HG02763 (cell line): Measurements from ENCODE around the gene ARHGAP45.

ENCODE experiments used
- ATAC-seq: cut with Tn5 transposase; IDR thresholded peaks from one replicate; pipeline ENCODE4 v1.9.1; 2021; ENCODE audit warnings: mild to moderate bottlenecking, moderate library complexity; ENCODE audit not compliant: unreplicated experiment

The ARHGAP45 gene

DNA sequence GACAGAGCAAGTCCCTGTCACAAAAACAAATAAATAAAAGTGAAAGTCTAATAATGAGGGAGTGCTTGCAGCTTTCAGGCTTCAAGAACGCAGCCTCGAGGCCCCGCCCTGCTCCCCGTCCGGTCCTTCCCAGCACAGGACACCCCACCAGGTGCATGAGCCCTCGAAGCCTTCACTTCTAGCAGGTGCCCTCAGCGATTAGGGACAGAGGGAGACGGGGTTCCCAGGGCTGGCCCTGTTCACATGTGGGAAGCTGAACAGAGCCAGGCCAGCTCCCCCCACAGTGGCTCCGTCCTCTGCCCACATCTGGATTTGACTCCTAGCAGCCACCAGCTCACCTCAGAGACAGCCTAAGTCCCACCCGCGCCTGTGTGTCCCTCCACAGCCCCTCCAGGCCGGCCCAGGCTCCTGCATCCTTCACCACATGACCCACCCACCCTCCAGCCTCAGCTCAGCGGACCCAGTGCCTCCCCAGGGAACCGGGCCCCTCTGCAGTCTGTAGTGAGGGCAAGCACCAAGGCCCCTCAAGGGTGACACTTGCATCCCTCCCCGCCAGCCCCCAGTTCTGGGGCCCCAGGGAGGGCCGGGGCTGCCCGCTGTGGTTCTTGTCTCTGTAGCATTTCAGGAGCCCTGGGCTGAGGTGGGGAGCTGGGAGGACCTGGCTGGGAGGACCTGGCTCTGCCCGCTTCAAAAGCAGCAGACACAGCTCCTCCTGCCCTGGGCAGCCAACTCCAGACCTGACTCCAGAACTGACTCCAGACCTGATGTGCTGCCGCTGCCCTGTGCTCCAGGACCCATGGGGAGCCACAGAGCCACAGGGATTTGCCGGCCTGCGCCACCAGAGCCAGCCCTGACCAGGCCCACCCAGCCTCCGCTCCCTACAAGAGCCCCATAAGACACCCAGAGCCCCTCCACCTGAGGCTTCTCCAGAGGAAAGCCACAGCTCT lies 64.1 kb downstream of the ARHGAP45 start:
- no peak for ATAC-seq

DNA sequence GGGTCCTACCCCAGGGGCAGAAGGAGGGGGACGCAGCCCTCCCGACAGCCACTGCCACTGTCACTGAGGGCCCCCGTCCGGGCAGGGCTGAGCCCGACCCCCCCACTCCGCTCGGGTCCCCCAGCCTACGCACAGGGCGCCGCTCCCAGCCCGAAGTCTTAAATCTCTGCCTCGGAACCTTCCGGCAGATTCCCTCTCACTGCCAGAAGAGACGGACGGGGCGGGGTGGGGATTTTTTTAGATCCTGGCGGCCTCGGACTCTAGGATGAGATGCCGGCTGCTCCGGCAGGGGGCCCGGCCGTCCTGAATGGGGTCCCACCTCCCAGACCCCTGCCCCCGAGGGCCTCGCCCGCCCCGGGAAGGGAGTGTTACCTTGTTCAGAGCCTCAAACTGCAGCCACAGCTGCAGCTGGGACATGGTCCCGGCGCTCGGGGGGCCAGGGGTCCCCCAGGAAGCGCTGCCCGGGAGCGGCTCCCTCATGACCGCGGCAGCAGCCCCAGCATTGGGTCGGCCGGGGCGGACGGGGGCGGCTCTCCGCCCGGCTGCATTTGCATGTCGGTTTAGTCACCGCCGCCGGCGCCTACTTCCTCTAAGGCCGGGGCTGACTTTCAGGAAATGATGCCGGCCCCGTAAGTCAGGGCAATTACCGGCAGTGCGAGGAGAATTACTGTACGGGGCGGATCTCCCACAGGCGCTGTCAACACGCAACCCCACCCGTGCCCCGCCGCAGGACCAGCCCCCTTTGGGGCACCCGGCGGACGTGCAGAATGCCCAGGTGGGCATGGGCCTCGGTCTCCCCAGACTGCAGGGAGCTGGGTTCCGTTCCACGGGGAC lies 65.0 kb downstream of the ARHGAP45 start:
- peak; percentile 39 for ATAC-seq

DNA sequence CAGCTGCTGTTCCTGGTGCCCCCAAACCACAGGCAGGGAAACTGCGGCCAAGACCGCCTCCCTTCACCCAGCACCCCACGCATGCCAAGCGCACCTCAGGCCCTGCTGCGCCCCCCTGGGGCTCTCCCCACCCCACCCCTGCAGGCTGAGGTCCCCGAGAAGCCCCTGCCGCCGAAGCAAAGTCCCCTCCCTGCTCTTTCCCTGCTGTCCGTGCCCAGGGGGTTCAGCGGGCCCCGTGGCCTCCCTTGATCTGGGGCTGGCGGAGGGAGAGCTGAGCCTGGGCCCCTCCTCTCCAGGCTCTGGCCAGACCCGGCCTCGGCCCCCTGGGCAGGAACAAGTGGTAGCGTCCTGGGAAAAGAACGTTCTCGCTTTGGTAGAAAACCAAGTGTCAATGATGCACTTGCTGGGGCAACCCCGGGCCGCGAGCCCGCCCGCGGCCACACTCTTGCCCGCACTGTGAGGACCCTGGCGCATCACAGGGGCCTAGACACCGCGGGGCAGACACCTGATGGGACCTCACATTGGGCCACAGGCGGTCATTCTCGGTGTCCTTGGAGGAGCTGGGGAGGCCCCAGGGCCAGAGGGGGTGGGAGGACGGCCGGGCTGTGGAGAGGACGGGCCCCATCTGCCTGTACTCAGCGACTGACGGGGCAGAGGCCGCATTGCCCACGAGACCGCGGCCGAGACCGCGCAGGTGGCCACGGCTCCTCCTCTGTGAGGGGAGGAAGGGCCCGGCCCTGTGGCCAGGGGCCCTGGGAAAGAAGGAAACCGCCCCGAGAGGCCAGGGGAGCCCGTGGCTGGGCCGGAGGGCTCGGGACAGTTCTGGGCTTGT lies 65.8 kb downstream of the ARHGAP45 start:
- peak; percentile 6 for ATAC-seq

DNA sequence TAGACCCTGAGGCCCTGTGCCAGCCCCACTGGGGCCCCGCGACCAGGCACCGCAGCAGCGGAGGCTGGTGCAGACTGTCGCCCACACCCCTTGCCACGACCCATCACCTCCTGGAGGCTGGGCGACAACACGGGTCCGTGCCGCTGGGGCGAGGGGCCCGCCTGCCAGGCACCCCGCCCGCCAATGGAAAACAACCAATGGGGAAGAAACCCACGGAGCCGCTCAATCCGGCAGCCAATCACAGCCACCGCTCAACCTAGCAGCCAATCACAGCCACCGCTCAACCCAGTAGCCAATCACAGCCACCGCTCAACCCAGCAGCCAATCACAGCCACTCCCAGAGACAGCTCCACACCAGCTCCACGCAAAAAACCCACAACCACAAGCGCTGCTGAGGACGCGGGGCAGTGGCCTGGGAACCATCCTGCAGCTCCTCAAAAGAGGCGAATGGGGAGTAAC lies 66.5 kb downstream of the ARHGAP45 start:
- ATAC-seq, result peak; percentile 51

DNA sequence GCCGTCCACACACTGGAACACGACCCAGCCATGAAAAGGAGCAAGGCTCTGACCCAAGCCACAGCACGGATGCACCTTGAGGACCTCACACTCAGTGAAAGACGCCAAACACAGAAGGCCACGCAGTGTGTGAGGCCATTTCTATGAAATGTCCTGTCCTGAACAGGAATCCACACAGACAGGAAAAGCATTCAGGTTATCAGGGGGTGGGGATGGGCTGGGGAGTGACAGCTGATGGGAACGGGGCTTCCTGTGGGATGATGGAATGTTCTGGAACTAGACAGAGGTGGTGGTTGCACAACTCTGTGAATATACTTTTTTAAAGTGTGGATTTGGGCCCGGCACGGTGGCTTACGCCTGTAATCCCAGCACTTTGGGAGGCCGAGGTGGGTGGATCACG lies 67.5 kb downstream of the ARHGAP45 start:
- no peak for ATAC-seq

DNA sequence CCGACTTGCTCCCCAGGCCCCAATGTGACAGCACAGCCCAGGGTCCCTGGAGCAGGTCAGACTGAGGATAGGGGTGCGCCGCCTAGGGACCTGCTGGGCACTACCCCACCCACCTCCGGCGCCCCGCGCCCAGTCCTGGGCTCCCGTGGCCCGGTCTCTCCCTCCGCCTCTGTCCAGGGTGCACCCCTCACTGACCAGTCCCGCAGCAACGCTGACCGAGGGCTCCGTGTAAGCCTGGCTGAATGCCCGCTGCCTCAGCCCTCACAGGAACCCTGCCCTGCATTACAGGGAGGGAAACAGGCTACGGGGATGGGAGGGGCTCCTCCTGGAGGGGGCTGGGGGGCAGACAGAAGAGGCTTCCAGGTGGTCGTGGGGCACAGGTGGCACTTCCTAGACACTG lies 68.5 kb downstream of the ARHGAP45 start:
- ATAC-seq, result no peak

DNA sequence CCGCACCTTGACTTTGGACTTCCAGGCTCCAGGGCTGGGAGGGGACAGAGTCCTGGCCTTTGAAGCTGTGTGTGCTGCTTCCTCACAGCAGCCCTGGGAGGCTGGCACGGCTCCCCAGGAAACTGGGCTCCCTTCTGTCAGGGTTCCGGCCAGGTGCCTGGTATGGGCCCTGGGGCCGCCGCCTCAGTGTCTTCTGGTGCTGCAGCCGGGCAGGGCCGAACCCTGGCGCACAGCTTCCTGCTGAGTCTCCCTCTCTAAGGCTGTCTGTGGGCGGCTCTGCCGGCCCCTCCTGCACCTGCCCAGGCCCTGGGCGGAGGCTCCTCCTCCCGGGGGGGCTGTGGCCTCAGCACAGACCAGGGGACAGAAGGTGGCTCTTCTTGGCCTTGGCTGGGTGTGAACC lies 69.2 kb downstream of the ARHGAP45 start:
- ATAC-seq, result no peak
